H1 (cell line): Measurements from ENCODE around the gene PALD1.

Source experiments
- CHD1 ChIP-seq: IDR thresholded peaks from 2 replicates; pipeline ENCODE4 v1.6.1; 2012; ENCODE audit warnings: low read depth, low read length, improper control_type of control experiment
- CHD2 ChIP-seq: IDR thresholded peaks from 2 replicates; pipeline ENCODE4 v1.6.1; 2012; ENCODE audit warnings: low read length, improper control_type of control experiment
- CTCF ChIP-seq, 3 experiments: IDR thresholded peaks; 1 replicate in 2 of 3; 2 replicates in 1 of 3; pipeline versions ENCODE4 v1.5.1 to v1.6.1; 2011; ENCODE audit warnings: low read length in 3 of 3, mild to moderate bottlenecking in 3 of 3, inconsistent platforms in 2 of 3, low read depth in 1 of 3, moderate library complexity in 1 of 3; ENCODE audit not compliant: insufficient read depth in 1 of 3; ENCODE audit errors: control extremely low read depth in 1 of 3
- EZH2 ChIP-seq: fragments of 200-600 bp; sonication (generic); IDR thresholded peaks from 2 replicates; pipeline ENCODE4 v1.7.1; 2012; ENCODE audit warnings: low read depth, mild to moderate bottlenecking, moderate library complexity, low read length, inconsistent platforms; ENCODE audit not compliant: severe bottlenecking
- MAX ChIP-seq: IDR thresholded peaks from 2 replicates; pipeline ENCODE4 v1.6.1; 2012; ENCODE audit warnings: inconsistent platforms
- PHF8 ChIP-seq: fragments of 200-600 bp; sonication (generic); conservative IDR thresholded peaks from 2 replicates; pipeline ENCODE4 v1.7.1; 2012; ENCODE audit warnings: low read depth, mild to moderate bottlenecking, inconsistent platforms, low read length, moderate library complexity
- POLR2A ChIP-seq, 2 experiments: IDR thresholded peaks; 1 replicate in 1 of 2; 2 replicates in 1 of 2; pipeline ENCODE4 v1.6.1; 2011; ENCODE audit warnings: low read depth in 2 of 2, low read length in 2 of 2, mild to moderate bottlenecking in 2 of 2; ENCODE audit errors: control extremely low read depth in 1 of 2
- POLR2AphosphoS5 ChIP-seq: IDR thresholded peaks from 2 replicates; pipeline ENCODE4 v1.6.1; 2011; ENCODE audit warnings: low read depth, low read length
- SIN3A ChIP-seq, 2 experiments: IDR thresholded peaks in 1 of 2; conservative IDR thresholded peaks in 1 of 2; 2 replicates each; pipeline ENCODE4 v1.6.1; 2011 to 2012; ENCODE audit warnings: low read length in 2 of 2, improper control_type of control experiment in 1 of 2, low read depth in 1 of 2, mild to moderate bottlenecking in 1 of 2
- ZNF274 ChIP-seq: IDR thresholded peaks from 2 replicates; pipeline ENCODE4 v1.7.0; 2012; ENCODE audit warnings: low read length, borderline replicate concordance; ENCODE audit errors: extremely low read depth

- TF ChIP-seq CHD1 (no peak), PHF8 (no peak), CHD2 (no peak), CTCF (IDR thresholded peaks at IDR 0.05; ENCODE audit: control extremely low read depth in 1 of 3, insufficient read depth in 1 of 3, low read depth in 1 of 3, low read length in 3 of 3) (no peak), MAX (no peak), ZNF274 (no peak), POLR2A (IDR thresholded peaks at IDR 0.05; ENCODE audit: control extremely low read depth in 1 of 2, low read depth in 2 of 2, low read length in 2 of 2) (no peak), EZH2 (no peak), SIN3A (conservative IDR thresholded peaks at IDR 0.05 in 1 of 2, IDR thresholded peaks at IDR 0.05 in 1 of 2; ENCODE audit: low read depth in 1 of 2, low read length in 2 of 2) (no peak), POLR2AphosphoS5 (no peak)
Observed at GRCh38 chr10:70616761-70617160, 138.2 kb downstream of the PALD1 start.
